HepG2 (cell line): ENCODE data around the gene PGRMC2. TPM values are rescaled to one million over a fixed set of nuclear protein-coding genes. Genes with fewer than 3 reads are reported as not detected.

Source experiments
- ATAC-seq: fragments of 200-7000 bp; cut with Tn5 transposase; 3 replicates; pipeline ENCODE4 v1.9.1; 2020; ENCODE audit warnings: mild to moderate bottlenecking, moderate library complexity
- Bru-seq: library from RNA; stranded (reverse); fragments of 400-500 nt; gene quantifications from one replicate; lab custom pipeline; 2021; lab: Mats Ljungman, UMichigan
- BruChase-seq, 2 experiments: library from RNA; stranded (reverse); fragments of 400-500 nt; gene quantifications; one replicate each; lab custom pipeline; 2021; lab: Mats Ljungman, UMichigan
- BruUV-seq: library from RNA; stranded (reverse); fragments of 400-500 nt; replicated peaks from 2 replicates; lab custom pipeline; 2021; lab: Mats Ljungman, UMichigan
- CTCF ChIA-PET: fragments of 300-600 bp; formaldehyde crosslinking; extraction: SDS; loops from one replicate; lab custom pipeline; 2021; ENCODE audit warnings: low total read pairs, inconsistent platforms, low intra/inter-chr PET ratio; lab: Yijun Ruan, JAX
- POLR2A ChIA-PET: fragments of 350-600 bp; sonication (Branson Sonifier 250); formaldehyde crosslinking; loops from one replicate; lab custom pipeline; 2020; ENCODE audit warnings: antibody characterized with exemption, inconsistent platforms; lab: Yijun Ruan, JAX
- DNase-seq: peaks from one replicate; pipeline ENCODE4 v3.0.0-alpha.2; 2015; ENCODE audit warnings: low spot score
- FAIRE-seq: peaks from 3 replicates; lab custom pipeline; 2011; peaks lifted over from hg19 to GRCh38; lab: Jason Lieb, UNC
- H2AFZ ChIP-seq: one replicate; pipeline ENCODE4 v1.6.1; 2011; ENCODE audit warnings: low read length, inconsistent platforms
- H3K27ac ChIP-seq: fragments of 300-600 bp; 3 replicates; pipeline ENCODE4 v1.8.0; 2011; ENCODE audit warnings: mixed run types, mild to moderate bottlenecking, mixed read lengths, low read length, inconsistent platforms; ENCODE audit not compliant: insufficient read depth; ENCODE audit errors: extremely low read length
- H3K27me3 ChIP-seq, 2 experiments: fragments of 200-600 bp in 1 of 2; 2 replicates in 1 of 2; 3 replicates in 1 of 2; pipeline versions ENCODE4 v1.6.0 to v1.8.0; 2011; ENCODE audit warnings: low read length in 2 of 2, mild to moderate bottlenecking in 2 of 2, moderate library complexity in 2 of 2, inconsistent platforms in 1 of 2; ENCODE audit not compliant: insufficient read depth in 2 of 2, control insufficient read depth in 1 of 2
- H3K36me3 ChIP-seq, 2 experiments: fragments of 200-600 bp in 1 of 2; replicated peaks in 1 of 2; 2 replicates in 1 of 2; 3 replicates in 1 of 2; pipeline versions ENCODE4 v1.5.1 to v1.8.0; 2011; ENCODE audit warnings: low read length in 2 of 2, inconsistent platforms in 1 of 2; ENCODE audit not compliant: insufficient read depth in 2 of 2, control insufficient read depth in 1 of 2
- H3K4me1 ChIP-seq: 2 replicates; pipeline ENCODE4 v1.5.1; 2012; ENCODE audit warnings: low read length, inconsistent platforms; ENCODE audit not compliant: insufficient read depth
- H3K4me2 ChIP-seq: 2 replicates; pipeline ENCODE4 v1.6.0; 2011; ENCODE audit warnings: low read depth, low read length, inconsistent platforms
- H3K4me3 ChIP-seq, 3 experiments: fragments of 200-600 bp in 1 of 3; sonication (generic), shearing (Covaris generic) in 1 of 3; replicated peaks in 1 of 3; 2 replicates each; pipeline ENCODE4 v1.5.1; 2011 to 2016; ENCODE audit warnings: low read length in 3 of 3, inconsistent platforms in 2 of 3, low read depth in 2 of 3, mild to moderate bottlenecking in 2 of 3, control low read depth in 1 of 3, mixed read lengths in 1 of 3; ENCODE audit not compliant: insufficient read depth in 1 of 3
- H3K79me2 ChIP-seq: one replicate; pipeline ENCODE4 v1.6.1; 2011; ENCODE audit warnings: low read length, inconsistent platforms; ENCODE audit not compliant: insufficient read depth
- H3K9ac ChIP-seq: 2 replicates; pipeline ENCODE4 v1.6.0; 2011; ENCODE audit warnings: mild to moderate bottlenecking, low read depth, low read length, inconsistent platforms; ENCODE audit not compliant: insufficient read depth
- H3K9me3 ChIP-seq: 2 replicates; pipeline ENCODE4 v1.5.1; 2012; ENCODE audit warnings: mild to moderate bottlenecking, low read length
- H4K20me1 ChIP-seq: 2 replicates; pipeline ENCODE4 v1.6.0; 2011; ENCODE audit warnings: inconsistent platforms, mild to moderate bottlenecking, low read length, moderate library complexity; ENCODE audit not compliant: insufficient read depth
- GPBP1L1 ChIP-seq: sonication (generic); formaldehyde crosslinking; IDR thresholded peaks from 2 replicates; pipeline ENCODE4 v1.5.0; 2020; ENCODE audit warnings: mild to moderate bottlenecking, missing genetic modification reagents
- PCBP1 ChIP-seq: fragments of 200-400 bp; formaldehyde crosslinking; IDR thresholded peaks from 2 replicates; pipeline ENCODE4 v1.6.1; 2017; ENCODE audit warnings: mild to moderate bottlenecking, low read depth, low read length, borderline replicate concordance
- SNAI1 ChIP-seq: sonication (generic); formaldehyde crosslinking; IDR thresholded peaks from 2 replicates; pipeline ENCODE4 v1.5.0; 2020; ENCODE audit warnings: mild to moderate bottlenecking, missing genetic modification reagents, borderline replicate concordance
- ZNF142 ChIP-seq: sonication (generic); formaldehyde crosslinking; IDR thresholded peaks from 2 replicates; pipeline ENCODE4 v1.4.0; 2020; ENCODE audit warnings: missing genetic modification reagents
- ZNF558 ChIP-seq: sonication (generic); formaldehyde crosslinking; IDR thresholded peaks from 2 replicates; pipeline ENCODE4 v1.9.0; 2022; ENCODE audit warnings: mild to moderate bottlenecking, missing genetic modification reagents, borderline replicate concordance
- ZNF710 ChIP-seq: sonication (generic); formaldehyde crosslinking; IDR thresholded peaks from 2 replicates; pipeline ENCODE4 v1.5.0; 2020; ENCODE audit warnings: mild to moderate bottlenecking, missing genetic modification reagents, borderline replicate concordance
- WGBS: methylation state at CpG from one replicate; pipeline ENCODE4 v1.1.6; 2017; ENCODE audit warnings: low lambda C conversion rate; 5-methylcytosine and 5-hydroxymethylcytosine counted together
- in situ Hi-C: cut with HindIII; loops from 2 replicates; pipeline ENCODE4 v1.10.0; 2017; ENCODE audit warnings: low pct_unique_long_range_greater_than_20kb; ENCODE audit not compliant: extremely low pct_ligation_motif_present
- intact Hi-C: fragments of 100-400 bp; cut with micrococcal nuclease; formaldehyde crosslinking; loops from one replicate; pipeline ENCODE4 v1.10.0; 2022; ENCODE audit not compliant: unreplicated experiment
- long read RNA-seq, 2 experiments: library from RNA in 1 of 2; library from polyadenylated mRNA in 1 of 2; stranded (forward) in 1 of 2; unstranded in 1 of 2; transcript quantifications; one replicate each; pipeline ENCODE4 v2.0.0, GENCODE V29; 2019 to 2022
- polyA minus RNA-seq, 3 experiments: library from RNA; depleted of rRNA, polyadenylated mRNA; stranded (reverse); fragments of >200 nt; gene quantifications; 2 replicates each; pipeline ENCODE4 v1.2.3, GENCODE V29; 2011; ENCODE audit warnings: low replicate concordance in 1 of 3
- polyA plus RNA-seq, 8 experiments: library from polyadenylated mRNA; depleted of rRNA in 3 of 8; stranded (reverse) in 7 of 8; unstranded in 1 of 8; fragments of >200 nt; fragmentation: Illumina TruSeq in 4 of 8; extraction: Trizol in 4 of 8; gene quantifications; 2 replicates each; pipeline versions ENCODE4 v1.2.1 to v1.2.3, GENCODE V29; 2011 to 2016; ENCODE audit warnings: low read depth in 4 of 8, missing spikeins in 1 of 8, mixed read lengths in 1 of 8; ENCODE audit not compliant: insufficient read depth in 1 of 8
- total RNA-seq, 5 experiments: library from RNA; depleted of rRNA; stranded (reverse); fragments of >200 nt; fragmentation: Illumina TruSeq; extraction: Trizol; gene quantifications; 2 replicates each; pipeline ENCODE4 v1.2.3, GENCODE V29; 2016; ENCODE audit warnings: low read depth in 1 of 5

The PGRMC2 gene
- total RNA-seq (2016; rRNA removed; fragmentation: Illumina TruSeq; extraction: Trizol) (19.8 and 27.2 TPM in 2 replicates), polyA plus RNA-seq (2011; rRNA removed) (15.4 and 16.0 TPM in 2 replicates), polyA minus RNA-seq (2011; rRNA and poly(A)+ RNA removed; ENCODE audit: low replicate concordance) (2.3 TPM in 2 replicates), Bru-seq, nascent RNA (percentile 95 among the genes with signal in this experiment), BruChase-seq, experiment 1, labeled RNA remaining after a 6-hour chase (percentile 96 among the genes with signal in this experiment), BruChase-seq, experiment 2, labeled RNA remaining after a 2-hour chase (percentile 95 among the genes with signal in this experiment)
- 5.6 and 7.3 TPM in 2 replicates for total RNA-seq (2016; cell fraction: cytosol; rRNA removed; fragmentation: Illumina TruSeq; extraction: Trizol; ENCODE audit: low read depth)
- total RNA-seq (2016; cell fraction: insoluble cytoplasmic fraction; rRNA removed; fragmentation: Illumina TruSeq; extraction: Trizol): 18.8 and 21.0 TPM in 2 replicates
- 22.0 and 23.6 TPM in 2 replicates for total RNA-seq (2016; cell fraction: membrane; rRNA removed; fragmentation: Illumina TruSeq; extraction: Trizol)
- 38.9 and 41.1 TPM in 2 replicates for total RNA-seq (2016; cell fraction: nucleus; rRNA removed; fragmentation: Illumina TruSeq; extraction: Trizol)
- polyA plus RNA-seq (2011; cell fraction: cytosol; rRNA removed): 5.6 and 9.7 TPM in 2 replicates
- 3.3 and 5.9 TPM in 2 replicates for polyA plus RNA-seq (2011; cell fraction: nucleus; rRNA removed)
- 88.6 and 121 TPM in 2 replicates for polyA plus RNA-seq (2012)
- polyA plus RNA-seq (2016; cell fraction: cytosol; fragmentation: Illumina TruSeq; extraction: Trizol; ENCODE audit: low read depth): 16.7 and 17.1 TPM in 2 replicates
- 56.1 and 64.1 TPM in 2 replicates for polyA plus RNA-seq (2016; cell fraction: insoluble cytoplasmic fraction; fragmentation: Illumina TruSeq; extraction: Trizol; ENCODE audit: low read depth)
- 31.4 and 36.4 TPM in 2 replicates for polyA plus RNA-seq (2016; cell fraction: membrane; fragmentation: Illumina TruSeq; extraction: Trizol; ENCODE audit: low read depth)
- polyA plus RNA-seq (2016; cell fraction: nucleus; fragmentation: Illumina TruSeq; extraction: Trizol; ENCODE audit: insufficient read depth, low read depth): 142 and 152 TPM in 2 replicates
- 9.8 and 11.8 TPM in 2 replicates for polyA minus RNA-seq (2011; cell fraction: cytosol; rRNA and poly(A)+ RNA removed)
- 6.7 and 10.9 TPM in 2 replicates for polyA minus RNA-seq (2011; cell fraction: nucleus; rRNA and poly(A)+ RNA removed)
- long read RNA-seq, experiment 1, transcript PGRMC2-208 (3 exons, 3,783 nt): major isoform, 11 of 23 reads
- long read RNA-seq, experiment 1, partial matches to known transcripts: 1 of 23 reads
- long read RNA-seq, experiment 1, other reads (novel, unspliced or antisense): 10 of 23 reads
- long read RNA-seq, experiment 2, transcript PGRMC2-208 (3 exons, 3,783 nt): major isoform, 102 of 261 reads
- long read RNA-seq, experiment 2, partial matches to known transcripts: 4 of 261 reads
- long read RNA-seq, experiment 2, other reads (novel, unspliced or antisense): 153 of 261 reads

- ATAC-seq (peak; percentile 78), DNase-seq (no peak), FAIRE-seq (no peak)
- Histone ChIP-seq H3K27ac (peak within 1 kb of the TSS; percentile 91), H3K27me3 (peaks cover 2 to 5% of the 10 kb centered on the region in 2 experiments; a peak in 3 of 5 replicates), H2AFZ (peak within 1 kb of the TSS; percentile 81), H3K9ac (peak within 1 kb of the TSS; percentile 78), H3K4me3 (peak within 1 kb of the TSS; percentile 94 to 98 (median 95)), H3K9me3 (no peaks in the 10 kb centered on the region), H3K4me1 (peaks cover 42% of the 10 kb centered on the region), H3K36me3 (no peaks in the 10 kb centered on the region), H3K4me2 (peak within 1 kb of the TSS; percentile 98), H4K20me1 (no peaks in the 10 kb centered on the region), H3K79me2 (peaks cover 49% of the 10 kb centered on the region)
- ChIA-PET CTCF (no interaction called here), POLR2A (interaction anchor here (1.0 to 1.8 kb wide), 4 partner anchors 226 to 655 kb away, joined by 3 to 7 read pairs (median 4); partner anchors contain the start of genes INTU and LARP1B)
- intact Hi-C loops (loop anchor here (5.0 to 10.0 kb wide), 4 partner anchors 93 to 525 kb away; partner anchors contain the start of genes ABHD18, LARP1B and MFSD8), in situ Hi-C loops (no loop called here)
- no TSS peak for BruUV-seq
- WGBS: 3% methylated on average over 5 of the region's 67 CpGs
- peak; percentile 25; the same call in 1 of the 2 replicates for TF ChIP-seq SNAI1 (CRISPR knock-in tag)
- TF ChIP-seq ZNF710: no peak
- TF ChIP-seq ZNF558 (CRISPR knock-in tag): no peak
- 0 out of 2 replicates have a peak, but pooled peaks have one; percentile 5 for TF ChIP-seq PCBP1
- no peak for TF ChIP-seq ZNF142 (CRISPR knock-in tag)
- no peak for TF ChIP-seq GPBP1L1 (CRISPR knock-in tag)
Observed at GRCh38 chr4:128287141-128287870, at the start of gene PGRMC2. PGRMC2 (minus strand) TSS chr4:128287813; CDS start chr4:128287790, 23 bp downstream.
